Heart right ventricle (tissue), 16 donors: ENCODE data around the gene SESN2. TPM values are rescaled to one million over a fixed set of nuclear protein-coding genes. Genes with fewer than 3 reads are reported as not detected.
A peak's percentile ranks its signal among the peaks of the same experiment; 100 is the strongest.

Experiments used
- ATAC-seq, 8 donors: fragments of 200-7000 bp; cut with Tn5 transposase; one replicate each; pipeline ENCODE4 v1.9.1; 2020; ENCODE audit warnings: mild to moderate bottlenecking in 8 of 8, moderate library complexity in 8 of 8, moderate number of reproducible peaks in 1 of 8
- DNase-seq, 2 donors: peaks; one replicate each; pipeline ENCODE4 v3.0.0-alpha.2; 2020
- H3K27ac ChIP-seq, 10 donors: fragments of 200-600 bp; sonication (generic) in 2 of 10; one replicate each; pipeline versions ENCODE4 v1.5.0 to v1.8.0; 2020 to 2022; ENCODE audit warnings: mild to moderate bottlenecking in 3 of 10
- H3K27me3 ChIP-seq, 7 donors: fragments of 200-600 bp; one replicate each; pipeline ENCODE4 v1.8.0; 2021 to 2022; ENCODE audit warnings: mild to moderate bottlenecking in 2 of 7
- H3K36me3 ChIP-seq, 9 donors: fragments of 200-600 bp; sonication (generic) in 1 of 9; one replicate each; pipeline versions ENCODE4 v1.5.0 to v1.8.0; 2020 to 2022; ENCODE audit warnings: mild to moderate bottlenecking in 2 of 9
- H3K4me1 ChIP-seq, 9 donors: fragments of 200-600 bp; sonication (generic) in 1 of 9; one replicate each; pipeline versions ENCODE4 v1.5.0 to v1.8.0; 2020 to 2022; ENCODE audit warnings: mild to moderate bottlenecking in 4 of 9
- H3K4me3 ChIP-seq, 10 donors: fragments of 200-600 bp; sonication (generic) in 2 of 10; one replicate each; pipeline versions ENCODE4 v1.5.0 to v1.8.0; 2020 to 2022; ENCODE audit warnings: mild to moderate bottlenecking in 7 of 10, moderate library complexity in 2 of 10
- H3K9me3 ChIP-seq, 11 donors: fragments of 200-600 bp in 10 of 11; sonication (generic) in 2 of 11; one replicate each; pipeline versions ENCODE4 v1.5.0 to v1.8.0; 2013 to 2022; ENCODE audit warnings: mild to moderate bottlenecking in 2 of 11, control low read depth in 1 of 11, moderate library complexity in 1 of 11
- CTCF ChIP-seq, 9 donors: fragments of 200-600 bp; sonication (generic) in 2 of 9; IDR thresholded peaks; one replicate each; pipeline versions ENCODE4 v1.5.0 to v1.8.0; 2021 to 2022; ENCODE audit warnings: antibody characterized with exemption in 9 of 9, mild to moderate bottlenecking in 5 of 9, moderate library complexity in 1 of 9
- WGBS, 2 donors: extraction: QIAGEN DNeasy Blood & Tissue Kit; methylation state at CpG; one replicate each; pipeline ENCODE4 v1.1.7; 2013; ENCODE audit warnings: inconsistent platforms in 1 of 2; 5-methylcytosine and 5-hydroxymethylcytosine counted together
- intact Hi-C, 10 donors: fragments of 100-400 bp; cut with DNase I; formaldehyde crosslinking; loops; one replicate each; pipeline versions ENCODE4 v1.11.1 to v1.14.2; 2022
- polyA plus RNA-seq, 2 donors: library from polyadenylated mRNA; stranded (reverse); fragments of 200-250 nt; gene quantifications; one replicate each; pipeline ENCODE4 v1.2.3, GENCODE V29; 2013
- total RNA-seq, 10 donors: library from RNA; stranded (reverse); fragmentation: NEBNext Ultra II Directional in 3 of 10; extraction: Animal tissue kit (Norgen Biotek cat#: 25700) in 3 of 10; gene quantifications; one replicate each; pipeline versions ENCODE4 v1.2.1 to v1.2.4, GENCODE V29; 2021 to 2023
- donor health status: Arrhythmogenic right ventricular cardiomyopathy.
- donor health status: ischemic (EF 13 %, LVEDD 7.1; RV severe dilation, severe dysfunction).
- donor health status: healthy with polysubstance abuse.
- donor health status: DM: no; HTN: yes; CAD: no.
- donor health status: DM: no; HTN: no; CAD: no.
- donor health status: ischemic (EF 25% LVEDD 6.9; RV normal size, moderate dysfunction).
- donor health status: ischemic (EF 25% LVEDD 5.7; RV mildly dilated, moderate dysfunction).
- donor health status: healthy.
- donor health status: DM: yes; HTN: yes; CAD: no.
- donor health status: Ischemic cardiomyopathy.
- donor health status: ischemic (EF 35%, LVEDD 5.7; RV mildly dilated, moderate dysfunction).
- donor health status: nonischemic (EF 11% LVEDD 7.7; RV severe dilation, severe dysfunction).
- donor health status: DM: yes; HTN: yes; CAD: no.
- donor health status: PGD.
- donor health status: ischemic (EF 29% LVEDD 5.4; RV normal size, mild dysfunction).
- donor health status: nonischemic (EF 23%, LVEDD 6.1; RV moderate dilation, normal function).

The SESN2 gene
- total and polyA plus RNA-seq, 12 donors: 1.9 to 7.9 (median 3.6) TPM

GRCh38 chr1:28272215-28272852, 13.0 kb downstream of the SESN2 start:
- no peak overlapping the region for H3K27ac ChIP-seq
- intact Hi-C loops: no loop called here
- DNase-seq (no peak), ATAC-seq (no peak)
- H3K4me3 ChIP-seq: no peak overlapping the region
- no peaks in the 10 kb centered on the region for H3K27me3 ChIP-seq
- H3K9me3 ChIP-seq: no peaks in the 10 kb centered on the region
- no peak for TF ChIP-seq CTCF (IDR thresholded peaks at IDR 0.05)
- 97% methylated on average over 20 of the region's 20 CpGs for WGBS, 2 donors
- H3K4me1 ChIP-seq: peaks cover 0 to 12% (median 7%) of the 10 kb centered on the region in 9 donors
- H3K36me3 ChIP-seq: peaks cover 0 to 86% (median 42%) of the 10 kb centered on the region in 9 donors

DNA sequence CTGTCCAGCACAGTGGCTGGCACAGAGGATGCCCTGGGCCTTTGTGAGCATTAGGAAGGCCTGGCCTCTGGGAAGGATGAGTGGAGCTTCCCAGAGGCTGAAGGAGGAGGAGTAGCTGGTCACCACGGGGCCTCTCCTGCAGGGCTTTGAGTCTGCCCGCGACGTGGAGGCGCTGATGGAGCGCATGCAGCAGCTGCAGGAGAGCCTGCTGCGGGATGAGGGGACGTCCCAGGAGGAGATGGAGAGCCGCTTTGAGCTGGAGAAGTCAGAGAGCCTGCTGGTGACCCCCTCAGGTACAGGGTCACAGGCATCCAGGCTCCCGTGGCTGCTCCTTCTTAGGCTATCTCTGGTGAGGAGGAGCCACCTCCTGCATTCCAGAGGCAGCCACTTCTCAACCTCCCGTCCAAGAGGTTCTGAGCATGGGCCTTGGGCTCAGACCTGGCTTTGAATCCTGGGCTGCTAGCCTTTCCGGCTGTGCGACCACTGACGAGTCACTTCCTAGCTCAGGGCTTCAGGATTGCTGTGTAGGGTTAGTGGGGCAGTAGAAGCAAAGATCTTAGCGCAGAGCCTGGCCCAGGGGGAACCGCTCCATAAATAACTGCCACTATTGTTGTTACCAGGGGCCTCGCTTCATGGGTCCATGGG, 14.0 kb downstream of the SESN2 start:
- intact Hi-C loops: no loop called here
- 81 to 83% methylated on average over 17 of the region's 17 CpGs for WGBS, 2 donors
- no peak for DNase-seq
- Histone ChIP-seq H3K27me3 (no peaks in the 10 kb centered on the region), H3K36me3 (peaks cover 0 to 96% (median 42%) of the 10 kb centered on the region in 9 donors), H3K9me3 (no peaks in the 10 kb centered on the region), H3K4me1 (peaks cover 0 to 2% (median 0%) of the 10 kb centered on the region in 9 donors), H3K4me3 (no peak overlapping the region), H3K27ac (no peak overlapping the region)
- no peak for ATAC-seq
- no peak for TF ChIP-seq CTCF (IDR thresholded peaks at IDR 0.05)

DNA sequence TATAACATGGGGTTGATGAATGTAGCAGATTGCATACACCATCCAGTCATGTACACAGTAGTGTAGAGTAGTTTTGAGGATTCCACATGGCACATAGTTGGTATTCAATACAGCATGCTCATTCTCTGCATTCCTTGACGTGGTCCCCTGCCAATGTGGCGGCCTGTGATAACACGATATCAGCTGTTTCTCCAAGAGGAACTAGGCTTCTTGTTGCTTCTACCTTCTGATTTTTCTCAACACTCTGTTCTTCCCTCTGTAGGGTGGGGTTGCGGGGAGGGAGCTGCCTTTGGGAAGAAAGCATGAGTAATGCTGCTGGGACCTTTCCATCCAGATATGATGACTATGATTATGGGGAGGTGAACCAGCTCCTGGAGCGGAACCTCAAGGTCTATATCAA, 19.4 kb downstream of the SESN2 start:
- intact Hi-C loops: no loop called here
- ATAC-seq (no peak), DNase-seq (no peak)
- WGBS, 2 donors: 83% methylated on average over 5 of the region's 5 CpGs
- H3K27ac ChIP-seq: no peak overlapping the region
- H3K4me1 ChIP-seq: peaks cover 0 to 30% (median 0%) of the 10 kb centered on the region in 9 donors
- no peak overlapping the region for H3K4me3 ChIP-seq
- peaks cover 0 to 94% (median 37%) of the 10 kb centered on the region in 9 donors for H3K36me3 ChIP-seq
- H3K27me3 ChIP-seq: no peaks in the 10 kb centered on the region
- no peak for TF ChIP-seq CTCF (IDR thresholded peaks at IDR 0.05)
- no peaks in the 10 kb centered on the region for H3K9me3 ChIP-seq

DNA sequence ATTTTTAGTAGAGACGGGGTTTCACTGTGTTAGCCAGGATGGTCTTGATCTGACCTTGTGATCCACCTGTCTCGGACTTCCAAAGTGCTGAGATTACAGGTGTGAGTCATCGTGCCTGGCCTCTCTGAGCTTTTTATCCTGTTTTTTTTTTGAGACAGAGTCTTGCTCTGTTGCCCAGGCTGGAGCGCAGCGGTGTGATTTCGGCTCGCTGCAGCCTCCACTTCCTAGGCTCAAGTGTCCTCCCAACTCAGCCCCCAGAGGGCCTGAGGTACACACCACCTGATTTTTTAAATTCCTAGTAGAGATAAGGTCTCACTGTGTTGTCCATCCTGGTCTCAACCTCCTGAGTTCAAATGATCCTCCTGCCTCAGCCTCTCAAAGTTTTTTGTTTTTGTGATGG, 20.4 kb downstream of the SESN2 start:
- peak overlapping the region in 2 of 10 donors; percentile 53 to 64 for H3K27ac ChIP-seq
- intact Hi-C loops: no loop called here
- DNase-seq: no peak
- H3K9me3 ChIP-seq: no peaks in the 10 kb centered on the region
- no peak overlapping the region for H3K4me3 ChIP-seq
- H3K4me1 ChIP-seq: peaks cover 0 to 30% (median 0%) of the 10 kb centered on the region in 9 donors
- TF ChIP-seq CTCF (IDR thresholded peaks at IDR 0.05): no peak
- no peaks in the 10 kb centered on the region for H3K27me3 ChIP-seq
- 94 to 95% methylated on average over 7 of the region's 7 CpGs for WGBS, 2 donors
- peaks cover 0 to 84% (median 37%) of the 10 kb centered on the region in 9 donors for H3K36me3 ChIP-seq
- no peak for ATAC-seq
